ENCODE measurements around the gene MMGT1. TPM values are rescaled to one million over a fixed set of nuclear protein-coding genes. Genes with fewer than 3 reads are reported as not detected.

The MMGT1 gene
- total RNA-seq, 1 experiment from 2014 or later, result 22.6 TPM

GRCh38 chrX:135927897-135928296 is 45.9 kb downstream of the MMGT1 start:
- Histone ChIP-seq H2BK120ac (ENCODE audit: low read depth, low read length, poor library complexity, severe bottlenecking) (no peak overlapping the region), H3T11ph (ENCODE audit: low read length) (no peak overlapping the region), H3K14ac (ENCODE audit: insufficient read depth, low read length) (no peak overlapping the region), H3K79me1 (ENCODE audit: insufficient read depth, low read depth, low read length, poor library complexity, severe bottlenecking) (no peaks in the 10 kb centered on the region), H4K91ac (ENCODE audit: insufficient read length, low read depth, low read length) (no peak overlapping the region), H4K20me1 (ENCODE audit: control insufficient read depth, insufficient read depth, insufficient read length) (no peaks in the 10 kb centered on the region), H3K27me3 (ENCODE audit: insufficient read depth, low read length) (no peaks in the 10 kb centered on the region), H3K23ac (ENCODE audit: insufficient read length, low read depth, low read length) (no peak overlapping the region), H3K79me2 (ENCODE audit: insufficient read depth, low read length) (no peaks in the 10 kb centered on the region), H3K23me2 (ENCODE audit: insufficient read length, low read depth, low read length, poor library complexity, severe bottlenecking) (no peaks in the 10 kb centered on the region), H3K4ac (ENCODE audit: low read depth, low read length) (no peak overlapping the region), H3K4me1 (ENCODE audit: insufficient read depth, low read length) (no peaks in the 10 kb centered on the region), H4K5ac (ENCODE audit: insufficient read length, low read depth, low read length) (no peak overlapping the region), H3K27ac (ENCODE audit: insufficient read length, low read depth, low read length) (no peak overlapping the region), H3K56ac (ENCODE audit: insufficient read length, low read depth, low read length) (no peak overlapping the region), H2BK15ac (ENCODE audit: low read depth, low read length) (no peak overlapping the region), H4K8ac (replicated peaks; ENCODE audit: insufficient read length, low read depth, low read length) (no peak overlapping the region), H3K18ac (ENCODE audit: insufficient read length, low read depth, low read length) (no peak overlapping the region), H2BK20ac (ENCODE audit: low read depth, low read length, poor library complexity, severe bottlenecking) (no peak overlapping the region), H2BK5ac (ENCODE audit: insufficient read length, low read length) (no peak overlapping the region), H2BK12ac (ENCODE audit: insufficient read length, low read depth, low read length) (no peak overlapping the region), H2AFZ (ENCODE audit: low read length) (no peak overlapping the region), H3K9me3 (ENCODE audit: control insufficient read depth, low read depth, low read length) (peaks cover 42% of the 10 kb centered on the region), H3K9ac (ENCODE audit: extremely low read depth, insufficient read length, low read length) (no peak overlapping the region), H3K4me2 (ENCODE audit: insufficient read depth, insufficient read length, low read length) (no peak overlapping the region), H2AK5ac (ENCODE audit: insufficient read length, low read length) (no peak overlapping the region)
- no peak for TF ChIP-seq CTCF (conservative IDR thresholded peaks at IDR 0.05)
- no peak overlapping the region for H3K4me3 Mint-ChIP-seq
- H3K36me3 Mint-ChIP-seq (ENCODE audit: insufficient read depth in 1 of 3, low read depth in 3 of 3), result peaks cover 0 to 2% (median 0%) of the 10 kb centered on the region in 3 experiments; a peak in 2 of 7 replicates
- H3K27ac Mint-ChIP-seq, result no peak overlapping the region
- H3K27me3 Mint-ChIP-seq (ENCODE audit: low read depth), result peaks cover 2% of the 10 kb centered on the region; the same call in 1 of the 2 replicates
- DNase-seq, result no peak
- H3K9me3 Mint-ChIP-seq, result peaks cover 52 to 62% of the 10 kb centered on the region in 2 experiments
- no peaks in the 10 kb centered on the region for H3K4me1 Mint-ChIP-seq
- WGBS (ENCODE audit: extremely low coverage, insufficient read length, low lambda C conversion rate), result no CpG with 5 or more reads among the region's 2 CpGs

Measured in H9 (cell line).